HCT116 (cell line): ENCODE measurements around the gene TCHH. TPM values are rescaled to one million over a fixed set of nuclear protein-coding genes. Genes with fewer than 3 reads are reported as not detected.

ENCODE experiments used
- ATAC-seq: fragments of 200-7000 bp; cut with Tn5 transposase; 2 replicates; pipeline ENCODE4 v1.9.1; 2020; ENCODE audit warnings: mild to moderate bottlenecking, moderate library complexity
- BruUV-seq: library from RNA; stranded (reverse); fragments of 400-500 nt; replicated peaks from 2 replicates; lab custom pipeline; 2021; lab: Mats Ljungman, UMichigan
- CTCF ChIA-PET: fragments of 300-600 bp; sonication (Branson Sonifier 250); formaldehyde crosslinking; loops from one replicate; lab custom pipeline; 2021; ENCODE audit warnings: antibody characterized with exemption; lab: Charles Lee
- POLR2A ChIA-PET: fragments of 300-600, 350-600 bp; sonication (Branson Sonifier 250); formaldehyde crosslinking; loops from one replicate; lab custom pipeline; 2021; ENCODE audit warnings: antibody characterized with exemption; lab: Charles Lee
- RAD21 ChIA-PET, 2 experiments: fragments of 300-600 bp; sonication (Branson Sonifier 250); formaldehyde crosslinking; loops; one replicate each; lab custom pipeline; 2023; ENCODE audit warnings: low total read pairs in 2 of 2; ENCODE audit not compliant: uncharacterized antibody in 2 of 2, unreplicated experiment in 2 of 2, low non-redundant PET in 1 of 2; lab: Charles Lee
- DNase-seq: peaks from one replicate; pipeline ENCODE4 v3.0.0-alpha.2; 2010; ENCODE audit warnings: low read depth, low spot score
- H2AFZ ChIP-seq: fragments of 200-600 bp; shearing (Covaris generic), sonication (generic); 2 replicates; pipeline ENCODE4 v1.6.1; 2017; ENCODE audit warnings: low read depth, mixed run types, mixed read lengths, antibody characterized with exemption, low read length; ENCODE audit not compliant: poor library complexity, severe bottlenecking
- H3K27ac ChIP-seq: 2 replicates; pipeline ENCODE4 v1.5.1; 2012; ENCODE audit warnings: low read depth, low read length
- H3K27me3 ChIP-seq: fragments of 200-600 bp; sonication (generic); 2 replicates; pipeline ENCODE4 v1.6.1; 2016; ENCODE audit warnings: mixed run types, low read length, mixed read lengths; ENCODE audit not compliant: insufficient read depth
- H3K36me3 ChIP-seq, 2 experiments: fragments of 200-500 bp in 1 of 2; fragments of 200-600 bp in 1 of 2; sonication (Bioruptor generic) in 1 of 2; sonication (generic) in 1 of 2; 2 replicates each; pipeline versions ENCODE4 v1.5.1 to v1.6.1; 2014 to 2016; ENCODE audit warnings: low read length in 2 of 2, inconsistent platforms in 1 of 2, mixed read lengths in 1 of 2, mixed run types in 1 of 2; ENCODE audit not compliant: insufficient read depth in 2 of 2, control insufficient read depth in 1 of 2
- H3K4me1 ChIP-seq, 2 experiments: fragments of 200-600 bp in 1 of 2; sonication (generic) in 1 of 2; 2 replicates each; pipeline versions ENCODE4 v1.5.1 to v1.6.1; 2012 to 2017; ENCODE audit warnings: low read length in 2 of 2, inconsistent platforms in 1 of 2, mild to moderate bottlenecking in 1 of 2, mixed read lengths in 1 of 2, mixed run types in 1 of 2, moderate library complexity in 1 of 2; ENCODE audit not compliant: insufficient read depth in 2 of 2, control insufficient read depth in 1 of 2
- H3K4me2 ChIP-seq: fragments of 200-600 bp; sonication (generic); 2 replicates; pipeline ENCODE4 v1.6.1; 2017; ENCODE audit warnings: mixed run types, low read length, mixed read lengths
- H3K4me3 ChIP-seq, 2 experiments: fragments of 200-600 bp in 1 of 2; sonication (generic) in 1 of 2; replicated peaks in 1 of 2; 2 replicates each; pipeline ENCODE4 v1.5.1; 2011 to 2016; ENCODE audit warnings: low read length in 2 of 2, control low read depth in 1 of 2, low read depth in 1 of 2, mild to moderate bottlenecking in 1 of 2, mixed read lengths in 1 of 2, mixed run types in 1 of 2
- H3K79me2 ChIP-seq: fragments of 200-600 bp; sonication (generic); 2 replicates; pipeline ENCODE4 v1.6.1; 2017; ENCODE audit warnings: mild to moderate bottlenecking, mixed run types, low read length, moderate library complexity, mixed read lengths; ENCODE audit not compliant: insufficient read depth
- H3K9ac ChIP-seq: fragments of 200-600 bp; sonication (generic); 2 replicates; pipeline ENCODE4 v1.6.1; 2016; ENCODE audit warnings: low read length, mixed read lengths
- H3K9me2 ChIP-seq: fragments of 200-600 bp; sonication (generic), shearing (Covaris generic); 2 replicates; pipeline ENCODE4 v1.6.1; 2017; ENCODE audit warnings: mixed run types, mild to moderate bottlenecking, moderate library complexity; ENCODE audit not compliant: insufficient read depth
- H3K9me3 ChIP-seq, 2 experiments: fragments of 200-500 bp in 1 of 2; fragments of 200-600 bp in 1 of 2; sonication (Bioruptor generic) in 1 of 2; sonication (generic) in 1 of 2; 2 replicates each; pipeline ENCODE4 v1.6.1; 2014 to 2017; ENCODE audit warnings: low read length in 2 of 2, mixed read lengths in 2 of 2, inconsistent platforms in 1 of 2, low read depth in 1 of 2, mild to moderate bottlenecking in 1 of 2, mixed run types in 1 of 2, moderate library complexity in 1 of 2; ENCODE audit not compliant: control insufficient read depth in 1 of 2, insufficient read depth in 1 of 2
- H4K20me1 ChIP-seq: fragments of 200-600 bp; sonication (generic), shearing (Covaris generic); 2 replicates; pipeline ENCODE4 v1.6.1; 2017; ENCODE audit warnings: mixed run types, mild to moderate bottlenecking, moderate library complexity; ENCODE audit not compliant: insufficient read depth
- CBX3 ChIP-seq: IDR thresholded peaks from 2 replicates; pipeline ENCODE4 v1.6.1; 2012; ENCODE audit warnings: low read depth
- EGR1 ChIP-seq: IDR thresholded peaks from 2 replicates; pipeline ENCODE4 v1.6.1; 2012; ENCODE audit warnings: low read depth
- ELF1 ChIP-seq: IDR thresholded peaks from 2 replicates; pipeline ENCODE4 v1.6.1; 2012; ENCODE audit warnings: low read depth, borderline replicate concordance
- EZH2 ChIP-seq: fragments of 200-600 bp; sonication (generic); IDR thresholded peaks from 2 replicates; pipeline ENCODE4 v1.6.1; 2017; ENCODE audit warnings: antibody characterized with exemption, mixed run types
- EZH2phosphoT487 ChIP-seq: fragments of 200-600 bp; IDR thresholded peaks from 2 replicates; pipeline ENCODE4 v1.6.1; 2018; ENCODE audit warnings: antibody characterized with exemption, borderline replicate concordance
- MAX ChIP-seq: IDR thresholded peaks from 2 replicates; pipeline ENCODE4 v1.6.1; 2012
- POLR2A ChIP-seq: IDR thresholded peaks from 2 replicates; pipeline ENCODE4 v1.7.0; 2011; ENCODE audit warnings: borderline replicate concordance; ENCODE audit not compliant: insufficient read depth, insufficient read length; ENCODE audit errors: extremely low read depth
- RAD21 ChIP-seq: IDR thresholded peaks from 2 replicates; pipeline ENCODE4 v1.6.1; 2012; ENCODE audit warnings: low read depth, mild to moderate bottlenecking
- SIN3A ChIP-seq: IDR thresholded peaks from 2 replicates; pipeline ENCODE4 v1.6.1; 2012; ENCODE audit warnings: low read depth
- SP1 ChIP-seq: IDR thresholded peaks from 2 replicates; pipeline ENCODE4 v1.6.1; 2012; ENCODE audit warnings: low read depth
- SRF ChIP-seq: IDR thresholded peaks from 2 replicates; pipeline ENCODE4 v1.6.1; 2012; ENCODE audit warnings: low read depth
- TCF7L2 ChIP-seq: IDR thresholded peaks from 2 replicates; pipeline ENCODE4 v1.7.0; 2011; ENCODE audit warnings: borderline replicate concordance, inconsistent platforms; ENCODE audit not compliant: insufficient read depth, insufficient read length; ENCODE audit errors: extremely low read depth
- YY1 ChIP-seq: IDR thresholded peaks from 2 replicates; pipeline ENCODE4 v1.6.1; 2011; ENCODE audit warnings: low read length, low read depth, moderate library complexity, mild to moderate bottlenecking; ENCODE audit not compliant: insufficient replicate concordance; ENCODE audit errors: extremely low read depth
- intact Hi-C: fragments of 100-400 bp; cut with micrococcal nuclease; formaldehyde crosslinking; loops from 2 replicates; pipeline ENCODE4 v1.10.0; 2022
- total RNA-seq: library from RNA; stranded (reverse); gene quantifications from one replicate; pipeline ENCODE4 v1.2.1, GENCODE V29; 2021; ENCODE audit not compliant: unreplicated experiment
- TF ChIP-seq, protein P1 (sequence below), 3 experiments: fragments of 200-600 bp in 1 of 3; sonication (generic) in 1 of 3; IDR thresholded peaks in 2 of 3; conservative IDR thresholded peaks in 1 of 3; 2 replicates each; pipeline ENCODE4 v1.5.1; 2012 to 2017; ENCODE audit warnings: low read depth in 2 of 3, low read length in 2 of 3, antibody characterized with exemption in 1 of 3, borderline replicate concordance in 1 of 3, control low read depth in 1 of 3, mild to moderate bottlenecking in 1 of 3, mixed read lengths in 1 of 3, mixed run types in 1 of 3, moderate library complexity in 1 of 3; ENCODE audit not compliant: insufficient read depth in 1 of 3
- TF ChIP-seq, protein P2 (sequence below): IDR thresholded peaks from 2 replicates; pipeline ENCODE4 v1.6.1; 2011; ENCODE audit warnings: mild to moderate bottlenecking, low read length, moderate library complexity; ENCODE audit not compliant: insufficient replicate concordance; ENCODE audit errors: extremely low read depth
- TF ChIP-seq, protein P3 (sequence below): IDR thresholded peaks from 2 replicates; pipeline ENCODE4 v1.6.1; 2012

Gene TCHH
- total RNA-seq, 1 experiment from 2014 or later = 0.02 TPM

DNA sequence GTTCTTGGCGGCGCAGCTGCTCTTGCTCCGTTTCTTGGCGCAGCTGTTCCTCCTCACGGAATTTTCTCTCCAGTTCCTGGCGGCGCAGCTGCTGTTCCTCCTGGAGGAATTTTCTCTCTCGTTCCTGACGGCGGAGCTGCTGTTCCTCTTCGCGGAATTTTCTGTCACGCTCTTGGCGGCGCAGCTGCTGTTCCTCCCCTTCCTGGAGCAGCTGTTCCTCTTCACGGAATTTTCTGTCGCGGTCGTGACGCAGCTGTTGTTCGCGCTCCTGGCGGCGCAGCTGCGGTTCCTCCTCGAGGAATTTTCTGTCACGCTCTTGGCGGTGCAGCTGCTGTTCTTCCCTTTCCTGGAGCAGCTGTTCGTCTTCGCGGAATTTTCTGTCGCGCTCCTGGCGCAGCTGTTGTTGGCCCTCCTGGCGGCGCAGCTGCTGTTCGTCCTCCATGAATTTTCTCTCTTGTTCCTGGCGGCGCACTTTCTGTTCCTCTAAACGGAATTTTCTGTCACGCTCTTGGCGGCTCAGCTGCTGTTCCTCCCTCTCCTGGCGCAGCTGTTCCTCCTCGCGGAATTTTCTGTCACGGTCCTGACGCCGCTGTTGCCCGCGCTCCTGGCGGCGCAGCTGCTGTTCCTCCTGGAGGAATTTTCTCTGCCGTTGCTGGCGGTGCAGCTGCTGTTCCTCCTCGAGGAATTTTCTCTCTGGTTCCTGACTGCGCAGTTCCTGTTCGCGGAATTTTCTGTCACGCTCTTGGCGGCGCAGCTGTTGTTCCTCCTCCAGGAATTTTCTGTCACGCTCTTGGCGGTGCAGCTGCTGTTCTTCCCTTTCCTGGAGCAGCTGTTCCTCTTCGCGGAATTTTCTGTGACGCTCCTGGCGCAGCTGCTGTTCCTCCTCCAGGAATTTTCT lies 7.0 kb downstream of the TCHH start:
- DNase-seq (peak; percentile 63), ATAC-seq (peak; percentile 55; the same call in 1 of the 2 replicates)
- Histone ChIP-seq H3K9me3 (no peaks in the 10 kb centered on the region), H3K9me2 (no peaks in the 10 kb centered on the region), H3K4me1 (peaks cover 20 to 50% of the 10 kb centered on the region in 2 experiments), H2AFZ (peak overlapping the region; percentile 94), H3K27ac (peak overlapping the region; percentile 28), H3K4me3 (peak overlapping the region; percentile 45 to 64), H4K20me1 (no peaks in the 10 kb centered on the region), H3K36me3 (no peaks in the 10 kb centered on the region), H3K9ac (peak overlapping the region; percentile 10; the same call in 1 of the 2 replicates), H3K4me2 (peak overlapping the region; percentile 95), H3K79me2 (no peaks in the 10 kb centered on the region), H3K27me3 (peaks cover 61% of the 10 kb centered on the region)
- ChIA-PET RAD21 (interaction anchor here in 1 of 2 experiments (0.8 kb wide), 1 partner anchor 80 kb away, joined by 4 read pairs; no protein-coding TSS in a partner anchor), POLR2A (no interaction called here), CTCF (interaction anchor here (0.6 to 2.5 kb wide), 3 partner anchors 10 to 78 kb away, joined by 3 to 7 read pairs (median 4); no protein-coding TSS in a partner anchor)
- intact Hi-C loops = no loop called here
- no TSS peak for BruUV-seq
- TF ChIP-seq RAD21 = no peak
- 0 out of 2 replicates have a peak, but pooled peaks have one; percentile 11 for TF ChIP-seq SP1
- no peak for TF ChIP-seq EGR1
- TF ChIP-seq, protein P1, sequence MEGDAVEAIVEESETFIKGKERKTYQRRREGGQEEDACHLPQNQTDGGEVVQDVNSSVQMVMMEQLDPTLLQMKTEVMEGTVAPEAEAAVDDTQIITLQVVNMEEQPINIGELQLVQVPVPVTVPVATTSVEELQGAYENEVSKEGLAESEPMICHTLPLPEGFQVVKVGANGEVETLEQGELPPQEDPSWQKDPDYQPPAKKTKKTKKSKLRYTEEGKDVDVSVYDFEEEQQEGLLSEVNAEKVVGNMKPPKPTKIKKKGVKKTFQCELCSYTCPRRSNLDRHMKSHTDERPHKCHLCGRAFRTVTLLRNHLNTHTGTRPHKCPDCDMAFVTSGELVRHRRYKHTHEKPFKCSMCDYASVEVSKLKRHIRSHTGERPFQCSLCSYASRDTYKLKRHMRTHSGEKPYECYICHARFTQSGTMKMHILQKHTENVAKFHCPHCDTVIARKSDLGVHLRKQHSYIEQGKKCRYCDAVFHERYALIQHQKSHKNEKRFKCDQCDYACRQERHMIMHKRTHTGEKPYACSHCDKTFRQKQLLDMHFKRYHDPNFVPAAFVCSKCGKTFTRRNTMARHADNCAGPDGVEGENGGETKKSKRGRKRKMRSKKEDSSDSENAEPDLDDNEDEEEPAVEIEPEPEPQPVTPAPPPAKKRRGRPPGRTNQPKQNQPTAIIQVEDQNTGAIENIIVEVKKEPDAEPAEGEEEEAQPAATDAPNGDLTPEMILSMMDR (IDR thresholded peaks at IDR 0.05 in 2 of 3, conservative IDR thresholded peaks at IDR 0.05 in 1 of 3; ENCODE audit: borderline replicate concordance in 1 of 3, insufficient read depth in 1 of 3, low read depth in 2 of 3, low read length in 2 of 3) = 0 out of 6 replicates have a peak, but pooled peaks of 1 of the 3 experiments have one; percentile 4
- TF ChIP-seq CBX3 = peak; percentile 7; the same call in 1 of the 2 replicates
- TF ChIP-seq YY1 = no peak
- TF ChIP-seq, protein P2, sequence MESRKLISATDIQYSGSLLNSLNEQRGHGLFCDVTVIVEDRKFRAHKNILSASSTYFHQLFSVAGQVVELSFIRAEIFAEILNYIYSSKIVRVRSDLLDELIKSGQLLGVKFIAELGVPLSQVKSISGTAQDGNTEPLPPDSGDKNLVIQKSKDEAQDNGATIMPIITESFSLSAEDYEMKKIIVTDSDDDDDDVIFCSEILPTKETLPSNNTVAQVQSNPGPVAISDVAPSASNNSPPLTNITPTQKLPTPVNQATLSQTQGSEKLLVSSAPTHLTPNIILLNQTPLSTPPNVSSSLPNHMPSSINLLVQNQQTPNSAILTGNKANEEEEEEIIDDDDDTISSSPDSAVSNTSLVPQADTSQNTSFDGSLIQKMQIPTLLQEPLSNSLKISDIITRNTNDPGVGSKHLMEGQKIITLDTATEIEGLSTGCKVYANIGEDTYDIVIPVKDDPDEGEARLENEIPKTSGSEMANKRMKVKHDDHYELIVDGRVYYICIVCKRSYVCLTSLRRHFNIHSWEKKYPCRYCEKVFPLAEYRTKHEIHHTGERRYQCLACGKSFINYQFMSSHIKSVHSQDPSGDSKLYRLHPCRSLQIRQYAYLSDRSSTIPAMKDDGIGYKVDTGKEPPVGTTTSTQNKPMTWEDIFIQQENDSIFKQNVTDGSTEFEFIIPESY = no peak
- TF ChIP-seq MAX = peak; percentile 74
- TF ChIP-seq SRF = no peak
- no peak; the same call in 1 of the 2 replicates for TF ChIP-seq SIN3A
- TF ChIP-seq ELF1 = peak; percentile 24; the same call in 1 of the 2 replicates
- TF ChIP-seq, protein P3, sequence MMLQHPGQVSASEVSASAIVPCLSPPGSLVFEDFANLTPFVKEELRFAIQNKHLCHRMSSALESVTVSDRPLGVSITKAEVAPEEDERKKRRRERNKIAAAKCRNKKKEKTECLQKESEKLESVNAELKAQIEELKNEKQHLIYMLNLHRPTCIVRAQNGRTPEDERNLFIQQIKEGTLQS = no peak
- peak; percentile 26 for TF ChIP-seq TCF7L2
- TF ChIP-seq POLR2A = no peak
- no peak; the same call in 1 of the 2 replicates for TF ChIP-seq EZH2
- no peak for TF ChIP-seq EZH2phosphoT487
